Measurements from ENCODE around the gene GPC3.

DNA sequence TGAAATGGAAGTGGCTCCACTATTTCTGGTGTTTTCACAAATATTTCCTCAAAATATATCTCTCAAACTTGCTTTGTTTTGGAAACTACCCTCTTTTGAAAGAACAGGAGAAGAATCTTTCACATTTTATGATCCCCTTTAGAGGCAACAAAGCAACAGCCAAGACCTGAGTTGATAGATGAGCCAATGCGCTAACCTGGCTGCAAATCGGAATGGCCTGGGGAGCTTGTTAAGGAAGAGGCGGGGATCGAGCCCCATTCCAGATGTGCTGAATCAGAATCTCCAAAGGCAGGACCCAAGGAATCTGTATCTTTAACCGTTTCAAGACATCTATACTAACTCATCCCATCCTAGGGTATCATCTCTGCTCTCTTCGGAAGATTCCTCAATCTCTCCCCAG is 181.3 kb downstream of the GPC3 start:
- TF ChIP-seq CTCF (IDR thresholded peaks at IDR 0.05; ENCODE audit: low read depth, low read length, poor library complexity, severe bottlenecking) (no peak), EZH2phosphoT487 (IDR thresholded peaks at IDR 0.05; ENCODE audit: borderline replicate concordance, low read length) (no peak)

All from DOHH2 (cell line).